AG04450 (cell line): ENCODE results near the gene TBCD. TPM values are rescaled to one million over a fixed set of nuclear protein-coding genes. Genes with fewer than 3 reads are reported as not detected.

Experiments
- CTCF ChIA-PET: fragments of 300-600, 350-600 bp; formaldehyde crosslinking; extraction: SDS; loops from one replicate; lab custom pipeline; 2022; ENCODE audit warnings: antibody characterized with exemption, inconsistent platforms; lab: Charles Lee
- POLR2A ChIA-PET: fragments of 350-600 bp; formaldehyde crosslinking; extraction: SDS; loops from one replicate; lab custom pipeline; 2021; ENCODE audit warnings: antibody characterized with exemption, inconsistent platforms; lab: Yijun Ruan, JAX
- DNase-seq: peaks from one replicate; pipeline ENCODE4 v3.0.0-alpha.2; 2011; ENCODE audit warnings: low read depth, low spot score
- H3K27ac ChIP-seq: one replicate; pipeline ENCODE4 v1.5.1; 2012; ENCODE audit warnings: low read depth, low read length, control low read depth
- H3K27me3 ChIP-seq: one replicate; pipeline ENCODE4 v1.6.0; 2012; ENCODE audit warnings: low read length; ENCODE audit not compliant: control insufficient read depth, insufficient read depth
- H3K4me3 ChIP-seq: 2 replicates; pipeline ENCODE4 v1.5.1; 2011; ENCODE audit warnings: mild to moderate bottlenecking, low read depth, low read length, control low read depth
- H3K9me3 ChIP-seq: 2 replicates; pipeline ENCODE4 v1.5.1; 2012; ENCODE audit warnings: low read length; ENCODE audit not compliant: control insufficient read depth, insufficient read depth
- CTCF ChIP-seq: IDR thresholded peaks from 2 replicates; pipeline ENCODE4 v1.5.1; 2011; ENCODE audit warnings: low read depth, low read length, control low read depth, inconsistent platforms
- polyA plus RNA-seq: library from polyadenylated mRNA; depleted of rRNA; stranded (reverse); fragments of >200 nt; gene quantifications from 2 replicates; pipeline ENCODE4 v1.2.3, GENCODE V29; 2011

TBCD gene
- polyA plus RNA-seq, 1 experiment, result 28.5 TPM

- TF ChIP-seq CTCF, result no peak
- no peak overlapping the region for H3K27ac ChIP-seq
- CTCF ChIA-PET, result no interaction called here
- H3K27me3 ChIP-seq, result no peaks in the 10 kb centered on the region
- DNase-seq, result no peak
- POLR2A ChIA-PET, result no interaction called here
- peaks cover 36% of the 10 kb centered on the region for H3K9me3 ChIP-seq
- no peak overlapping the region for H3K4me3 ChIP-seq
Observed at GRCh38 chr17:82957469-82957795, 205.6 kb downstream of the TBCD start.

GRCh38 chr17:82957961-82958561, 206.2 kb downstream of the TBCD start:
- H3K4me3 ChIP-seq, result no peak overlapping the region
- POLR2A ChIA-PET, result interaction anchor here (0.7 kb wide), 1 partner anchor 164 kb away, joined by 4 read pairs; no protein-coding TSS in a partner anchor
- CTCF ChIA-PET, result no interaction called here
- TF ChIP-seq CTCF, result no peak
- no peaks in the 10 kb centered on the region for H3K27me3 ChIP-seq
- peaks cover 36% of the 10 kb centered on the region for H3K9me3 ChIP-seq
- H3K27ac ChIP-seq, result no peak overlapping the region
- no peak for DNase-seq

GRCh38 chr17:82959242-82959930, 207.5 kb downstream of the TBCD start:
- peaks cover 36% of the 10 kb centered on the region for H3K9me3 ChIP-seq
- ChIA-PET POLR2A (interaction anchor here (0.5 kb wide), 1 partner anchor 161 kb away, joined by 4 read pairs; no protein-coding TSS in a partner anchor), CTCF (no interaction called here)
- H3K4me3 ChIP-seq, result no peak overlapping the region
- no peak for DNase-seq
- H3K27me3 ChIP-seq, result no peaks in the 10 kb centered on the region
- H3K27ac ChIP-seq, result no peak overlapping the region
- TF ChIP-seq CTCF, result no peak

GRCh38 chr17:82959990-82960418, 208.1 kb downstream of the TBCD start:
- ChIA-PET POLR2A (interaction anchor here (0.5 kb wide), 1 partner anchor 162 kb away, joined by 4 read pairs; no protein-coding TSS in a partner anchor), CTCF (no interaction called here)
- Histone ChIP-seq H3K27me3 (no peaks in the 10 kb centered on the region), H3K27ac (no peak overlapping the region), H3K4me3 (no peak overlapping the region), H3K9me3 (peaks cover 36% of the 10 kb centered on the region)
- no peak for TF ChIP-seq CTCF
- no peak for DNase-seq

GRCh38 chr17:82960419-82961271, 208.8 kb downstream of the TBCD start:
- DNase-seq, result no peak
- no peak overlapping the region for H3K27ac ChIP-seq
- H3K9me3 ChIP-seq, result peaks cover 36% of the 10 kb centered on the region
- H3K27me3 ChIP-seq, result no peaks in the 10 kb centered on the region
- ChIA-PET CTCF (no interaction called here), POLR2A (no interaction called here)
- TF ChIP-seq CTCF, result no peak
- H3K4me3 ChIP-seq, result no peak overlapping the region
